OCI-LY3 (cell line): ENCODE results near the gene FAM171A2.

ENCODE experiments used
- H2AFZ ChIP-seq: fragments of 200-600, 300-600 bp; shearing (Covaris generic); 2 replicates; pipeline ENCODE4 v1.6.0; 2014; ENCODE audit warnings: antibody characterized with exemption, low read depth, low read length
- H3K27ac ChIP-seq: fragments of 200-600, 300-600 bp; sonication (generic); 2 replicates; pipeline ENCODE4 v1.5.1; 2014; ENCODE audit warnings: mild to moderate bottlenecking, low read length, moderate library complexity, mixed read lengths
- H3K27me3 ChIP-seq: fragments of 200-600, 300-600 bp; sonication (generic); 2 replicates; pipeline ENCODE4 v1.6.1; 2014; ENCODE audit warnings: low read depth, low read length, mixed read lengths
- H3K36me3 ChIP-seq: fragments of 200-600, 300-600 bp; sonication (generic); replicated peaks from 2 replicates; pipeline ENCODE3; 2014; ENCODE audit warnings: low read depth, low read length, mixed read lengths
- H3K4me1 ChIP-seq: fragments of 300-600, 200-600 bp; sonication (generic); 2 replicates; pipeline ENCODE4 v1.6.1; 2014; ENCODE audit warnings: low read length, mixed read lengths
- H3K4me2 ChIP-seq: fragments of 200-600, 300-600 bp; sonication (generic); 2 replicates; pipeline ENCODE4 v1.6.1; 2014; ENCODE audit warnings: low read length, mixed read lengths
- H3K4me3 ChIP-seq: fragments of 300-600, 200-600 bp; sonication (generic); 2 replicates; pipeline ENCODE4 v1.5.1; 2014; ENCODE audit warnings: antibody characterized with exemption, mild to moderate bottlenecking, low read length, moderate library complexity
- H3K79me2 ChIP-seq: fragments of 300-600, 200-600 bp; shearing (Covaris generic); 2 replicates; pipeline ENCODE4 v1.6.1; 2014; ENCODE audit warnings: mild to moderate bottlenecking, low read length, mixed read lengths
- H3K9ac ChIP-seq: fragments of 300-600, 200-600 bp; shearing (Covaris generic); 2 replicates; pipeline ENCODE4 v1.6.0; 2014; ENCODE audit warnings: mild to moderate bottlenecking, low read length, moderate library complexity
- H3K9me3 ChIP-seq: fragments of 200-600, 300-600 bp; shearing (Covaris generic); 2 replicates; pipeline ENCODE4 v1.6.1; 2014; ENCODE audit warnings: low read length, mixed read lengths; ENCODE audit not compliant: insufficient read depth
- H4K20me1 ChIP-seq: fragments of 200-600, 300-600 bp; sonication (generic); 2 replicates; pipeline ENCODE4 v1.6.1; 2016; ENCODE audit warnings: low read length, mixed read lengths; ENCODE audit not compliant: insufficient read depth
- EZH2phosphoT487 ChIP-seq: fragments of 200-600 bp; shearing (Covaris generic); IDR thresholded peaks from 2 replicates; pipeline ENCODE4 v1.6.1; 2018; ENCODE audit warnings: antibody characterized with exemption, mixed run types, low read depth
- TF ChIP-seq, protein P1 (sequence below): fragments of 200-600, 300-600 bp; sonication (generic); IDR thresholded peaks from 2 replicates; pipeline ENCODE4 v1.5.1; 2014; ENCODE audit warnings: antibody characterized with exemption, low read length, low read depth

The FAM171A2 gene

GRCh38 chr17:44378171-44378705 is 14.6 kb upstream of the FAM171A2 start:
- Histone ChIP-seq H3K27me3 (no peaks in the 10 kb centered on the region), H3K36me3 (no peaks in the 10 kb centered on the region), H3K9ac (no peak overlapping the region), H3K4me2 (no peak overlapping the region), H3K4me1 (no peaks in the 10 kb centered on the region), H3K27ac (no peak overlapping the region), H3K9me3 (no peaks in the 10 kb centered on the region), H3K79me2 (no peaks in the 10 kb centered on the region), H3K4me3 (no peak overlapping the region), H2AFZ (no peak overlapping the region), H4K20me1 (no peaks in the 10 kb centered on the region)
- no peak for TF ChIP-seq EZH2phosphoT487
- TF ChIP-seq, protein P1, sequence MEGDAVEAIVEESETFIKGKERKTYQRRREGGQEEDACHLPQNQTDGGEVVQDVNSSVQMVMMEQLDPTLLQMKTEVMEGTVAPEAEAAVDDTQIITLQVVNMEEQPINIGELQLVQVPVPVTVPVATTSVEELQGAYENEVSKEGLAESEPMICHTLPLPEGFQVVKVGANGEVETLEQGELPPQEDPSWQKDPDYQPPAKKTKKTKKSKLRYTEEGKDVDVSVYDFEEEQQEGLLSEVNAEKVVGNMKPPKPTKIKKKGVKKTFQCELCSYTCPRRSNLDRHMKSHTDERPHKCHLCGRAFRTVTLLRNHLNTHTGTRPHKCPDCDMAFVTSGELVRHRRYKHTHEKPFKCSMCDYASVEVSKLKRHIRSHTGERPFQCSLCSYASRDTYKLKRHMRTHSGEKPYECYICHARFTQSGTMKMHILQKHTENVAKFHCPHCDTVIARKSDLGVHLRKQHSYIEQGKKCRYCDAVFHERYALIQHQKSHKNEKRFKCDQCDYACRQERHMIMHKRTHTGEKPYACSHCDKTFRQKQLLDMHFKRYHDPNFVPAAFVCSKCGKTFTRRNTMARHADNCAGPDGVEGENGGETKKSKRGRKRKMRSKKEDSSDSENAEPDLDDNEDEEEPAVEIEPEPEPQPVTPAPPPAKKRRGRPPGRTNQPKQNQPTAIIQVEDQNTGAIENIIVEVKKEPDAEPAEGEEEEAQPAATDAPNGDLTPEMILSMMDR: no peak

DNA sequence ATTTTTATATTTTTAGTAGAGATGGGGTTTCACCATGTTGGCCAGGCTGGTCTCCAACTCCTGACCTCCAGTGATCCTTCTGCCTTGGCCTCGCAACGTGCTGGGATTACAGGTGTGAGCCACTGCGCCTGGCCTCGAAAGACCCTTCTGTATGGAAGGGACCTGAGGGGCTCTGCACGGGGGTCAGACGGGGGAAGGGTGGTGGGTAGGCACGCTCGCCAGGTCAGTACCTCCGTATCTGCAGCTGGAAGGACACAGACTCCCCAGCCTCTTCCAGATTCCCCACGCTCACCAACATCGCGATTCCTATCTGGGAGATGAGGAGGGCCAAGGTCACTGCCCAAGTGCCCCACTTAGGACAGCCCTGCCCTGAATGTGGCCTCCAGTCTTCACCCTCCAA is 13.1 kb upstream of the FAM171A2 start:
- TF ChIP-seq, protein P1: no peak
- no peak for TF ChIP-seq EZH2phosphoT487
- no peaks in the 10 kb centered on the region for H3K79me2 ChIP-seq
- H3K4me3 ChIP-seq: no peak overlapping the region
- H3K4me2 ChIP-seq: no peak overlapping the region
- H3K27me3 ChIP-seq: no peaks in the 10 kb centered on the region
- no peaks in the 10 kb centered on the region for H3K4me1 ChIP-seq
- H3K27ac ChIP-seq: no peak overlapping the region
- H3K36me3 ChIP-seq: no peaks in the 10 kb centered on the region
- H3K9me3 ChIP-seq: no peaks in the 10 kb centered on the region
- H4K20me1 ChIP-seq: no peaks in the 10 kb centered on the region
- no peak overlapping the region for H3K9ac ChIP-seq
- H2AFZ ChIP-seq: no peak overlapping the region

GRCh38 chr17:44376124-44376523 is 12.5 kb upstream of the FAM171A2 start:
- no peak overlapping the region for H3K9ac ChIP-seq
- no peak for TF ChIP-seq EZH2phosphoT487
- TF ChIP-seq, protein P1: peak; percentile 55

GRCh38 chr17:44375196-44376017 is 11.8 kb upstream of the FAM171A2 start:
- Histone ChIP-seq H2AFZ (no peak overlapping the region; the same call in 1 of the 2 replicates), H3K9me3 (no peaks in the 10 kb centered on the region), H3K4me3 (peak overlapping the region; percentile 27; the same call in 1 of the 2 replicates), H3K79me2 (no peaks in the 10 kb centered on the region), H4K20me1 (no peaks in the 10 kb centered on the region), H3K4me2 (peak overlapping the region; percentile 41), H3K9ac (no peak overlapping the region), H3K27me3 (no peaks in the 10 kb centered on the region), H3K36me3 (no peaks in the 10 kb centered on the region), H3K4me1 (no peaks in the 10 kb centered on the region), H3K27ac (no peak overlapping the region)
- TF ChIP-seq EZH2phosphoT487: no peak
- TF ChIP-seq, protein P1: no peak

More at GRCh38 chr17:44376124-44376523, 12.5 kb upstream of the FAM171A2 start:
- H3K27ac ChIP-seq: no peak overlapping the region
- no peak overlapping the region for H2AFZ ChIP-seq
- no peaks in the 10 kb centered on the region for H3K9me3 ChIP-seq
- no peaks in the 10 kb centered on the region for H3K79me2 ChIP-seq
- no peaks in the 10 kb centered on the region for H4K20me1 ChIP-seq
- no peak overlapping the region for H3K4me2 ChIP-seq
- H3K4me1 ChIP-seq: no peaks in the 10 kb centered on the region
- no peaks in the 10 kb centered on the region for H3K36me3 ChIP-seq
- no peaks in the 10 kb centered on the region for H3K27me3 ChIP-seq
- H3K4me3 ChIP-seq: no peak overlapping the region
